WI38 (cell line): ENCODE measurements around the gene EDEM1.

Source experiments
- H3K4me3 ChIP-seq: 2 replicates; pipeline ENCODE4 v1.5.1; 2011; ENCODE audit warnings: low read depth, mild to moderate bottlenecking, control low read depth, low read length
- TF ChIP-seq, protein P1 (sequence below): IDR thresholded peaks from 2 replicates; pipeline ENCODE4 v1.5.1; 2012; ENCODE audit warnings: low read depth, mild to moderate bottlenecking, control low read depth, low read length

EDEM1 gene

GRCh38 chr3:5226783-5227182 is 39.3 kb downstream of the EDEM1 start:
- TF ChIP-seq, protein P1, sequence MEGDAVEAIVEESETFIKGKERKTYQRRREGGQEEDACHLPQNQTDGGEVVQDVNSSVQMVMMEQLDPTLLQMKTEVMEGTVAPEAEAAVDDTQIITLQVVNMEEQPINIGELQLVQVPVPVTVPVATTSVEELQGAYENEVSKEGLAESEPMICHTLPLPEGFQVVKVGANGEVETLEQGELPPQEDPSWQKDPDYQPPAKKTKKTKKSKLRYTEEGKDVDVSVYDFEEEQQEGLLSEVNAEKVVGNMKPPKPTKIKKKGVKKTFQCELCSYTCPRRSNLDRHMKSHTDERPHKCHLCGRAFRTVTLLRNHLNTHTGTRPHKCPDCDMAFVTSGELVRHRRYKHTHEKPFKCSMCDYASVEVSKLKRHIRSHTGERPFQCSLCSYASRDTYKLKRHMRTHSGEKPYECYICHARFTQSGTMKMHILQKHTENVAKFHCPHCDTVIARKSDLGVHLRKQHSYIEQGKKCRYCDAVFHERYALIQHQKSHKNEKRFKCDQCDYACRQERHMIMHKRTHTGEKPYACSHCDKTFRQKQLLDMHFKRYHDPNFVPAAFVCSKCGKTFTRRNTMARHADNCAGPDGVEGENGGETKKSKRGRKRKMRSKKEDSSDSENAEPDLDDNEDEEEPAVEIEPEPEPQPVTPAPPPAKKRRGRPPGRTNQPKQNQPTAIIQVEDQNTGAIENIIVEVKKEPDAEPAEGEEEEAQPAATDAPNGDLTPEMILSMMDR = no peak
- H3K4me3 ChIP-seq = no peak overlapping the region

DNA sequence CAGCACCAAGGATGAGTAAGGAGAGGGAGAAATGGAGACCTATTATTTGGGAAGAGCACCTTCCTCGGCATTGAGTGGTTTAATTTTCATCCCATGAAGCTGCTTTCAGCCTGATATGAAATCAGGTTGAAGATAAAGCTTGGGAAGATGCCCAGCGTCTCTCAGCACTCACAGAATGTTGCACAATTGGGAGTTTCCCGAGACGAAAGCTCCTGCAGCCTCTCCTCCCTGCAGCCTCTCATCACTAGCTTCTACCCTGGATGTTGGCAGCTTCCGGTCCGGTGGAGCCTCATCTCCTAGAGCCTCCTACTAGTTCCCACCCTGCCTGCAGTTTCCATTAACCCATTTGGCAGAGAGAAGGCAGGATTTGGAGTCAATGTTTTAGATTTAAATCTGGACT is 40.3 kb downstream of the EDEM1 start:
- H3K4me3 ChIP-seq = no peak overlapping the region
- TF ChIP-seq, protein P1 = no peak

DNA sequence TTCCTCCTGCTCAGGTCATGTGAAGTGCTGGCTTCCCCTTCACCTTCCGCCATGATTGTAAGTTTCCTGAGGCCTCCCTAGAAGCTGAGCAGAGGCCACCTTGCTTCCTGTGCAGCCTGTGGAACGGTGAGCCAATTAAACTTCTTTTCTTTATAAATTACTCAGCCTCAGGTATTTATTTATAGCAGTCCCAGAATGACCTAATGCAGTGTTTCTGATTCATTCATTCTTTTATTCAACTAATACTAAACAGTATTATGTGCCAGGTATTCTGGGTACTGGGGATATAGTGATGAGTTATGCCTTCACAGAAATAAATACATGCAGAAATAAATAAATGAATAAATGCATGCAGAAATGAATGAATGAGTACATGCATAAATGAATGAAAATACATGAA is 41.9 kb downstream of the EDEM1 start:
- no peak overlapping the region for H3K4me3 ChIP-seq
- TF ChIP-seq, protein P1 = no peak

GRCh38 chr3:5231074-5231473 is 43.6 kb downstream of the EDEM1 start:
- no peak overlapping the region for H3K4me3 ChIP-seq
- TF ChIP-seq, protein P1 = no peak

- TF ChIP-seq, protein P1 = no peak
- no peak overlapping the region for H3K4me3 ChIP-seq
Observed at GRCh38 chr3:5231487-5231886, 44.0 kb downstream of the EDEM1 start.

DNA sequence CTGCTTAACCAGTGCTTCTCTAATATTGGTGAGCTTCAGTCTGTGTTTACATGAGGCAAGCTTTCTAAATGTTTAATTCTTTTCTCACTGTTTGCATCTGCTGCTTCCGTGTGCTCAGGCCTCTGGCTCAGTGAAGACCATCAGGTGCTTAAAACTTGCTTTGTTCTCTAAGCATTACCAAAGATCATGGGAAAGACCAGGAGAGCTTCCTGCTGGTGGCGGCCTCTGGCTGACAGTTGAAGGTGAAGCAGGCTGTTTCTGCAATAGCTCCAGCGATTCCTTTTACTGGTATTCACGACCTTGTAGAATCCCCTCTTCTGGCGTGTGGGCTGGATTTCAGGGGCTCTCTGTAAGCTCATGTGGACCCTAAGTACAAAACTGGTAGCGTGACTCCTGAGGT is 45.1 kb downstream of the EDEM1 start:
- H3K4me3 ChIP-seq = no peak overlapping the region
- TF ChIP-seq, protein P1 = no peak

DNA sequence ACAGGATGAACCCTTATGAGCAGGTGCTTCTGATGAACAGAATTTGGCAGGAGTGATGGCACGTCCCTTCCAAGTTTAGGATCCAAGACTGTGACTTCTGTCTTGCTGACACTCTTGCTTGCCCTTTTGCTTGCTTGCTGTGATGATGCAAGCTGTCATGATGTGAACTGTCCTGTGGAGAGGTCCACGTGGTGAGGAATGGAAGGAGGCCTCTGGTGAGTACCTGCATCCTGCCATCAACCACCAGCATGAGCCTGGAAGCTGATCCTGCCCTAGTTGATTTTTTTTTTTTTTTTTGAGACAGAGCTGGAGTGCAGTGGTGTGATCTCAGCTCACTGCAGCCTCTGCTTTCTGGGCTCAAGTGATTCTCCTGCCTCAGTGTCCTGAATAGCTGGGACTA is 45.5 kb downstream of the EDEM1 start:
- TF ChIP-seq, protein P1 = no peak
- no peak overlapping the region for H3K4me3 ChIP-seq
